Measurements from ENCODE around the gene TRPM3.
A peak's percentile ranks its signal among the peaks of the same experiment; 100 is the strongest.

Gene TRPM3

GRCh38 chr9:70539526-70539925, 581.9 kb downstream of the TRPM3 start:
- no peak for DNase-seq

- no peak for DNase-seq
These were observed 582.4 kb downstream of the TRPM3 start for GRCh38 chr9:70539001-70539400.

- no peak for DNase-seq
These were observed 584.3 kb downstream of the TRPM3 start for GRCh38 chr9:70537084-70537483.

GRCh38 chr9:70535546-70536323, 585.7 kb downstream of the TRPM3 start:
- no peak for DNase-seq

- peak; percentile 82 for DNase-seq
These were observed 587.0 kb downstream of the TRPM3 start for GRCh38 chr9:70534471-70534870.

GRCh38 chr9:70534061-70534460, 587.4 kb downstream of the TRPM3 start:
- peak; percentile 73 for DNase-seq

- no peak for DNase-seq
These were observed 587.9 kb downstream of the TRPM3 start for GRCh38 chr9:70533492-70533891.

GRCh38 chr9:70532716-70533115, 588.7 kb downstream of the TRPM3 start:
- no peak for DNase-seq

- DNase-seq = no peak
These were observed 590.1 kb downstream of the TRPM3 start for GRCh38 chr9:70531311-70531710.

- no peak for DNase-seq
These were observed 590.7 kb downstream of the TRPM3 start for GRCh38 chr9:70530716-70531115.

GRCh38 chr9:70529833-70530232, 591.6 kb downstream of the TRPM3 start:
- DNase-seq = no peak

- DNase-seq = no peak
These were observed 592.0 kb downstream of the TRPM3 start for GRCh38 chr9:70529377-70529776.

- no peak for DNase-seq
These were observed 594.5 kb downstream of the TRPM3 start for GRCh38 chr9:70526902-70527301.

- peak; percentile 51 for DNase-seq
These were observed 595.9 kb downstream of the TRPM3 start for GRCh38 chr9:70525519-70525918.

GRCh38 chr9:70519912-70520724, 601.3 kb downstream of the TRPM3 start:
- no peak for DNase-seq

GRCh38 chr9:70517926-70518610, 603.4 kb downstream of the TRPM3 start:
- DNase-seq = no peak

GRCh38 chr9:70514273-70514672, 607.1 kb downstream of the TRPM3 start:
- no peak for DNase-seq

GRCh38 chr9:70511858-70512257, 609.6 kb downstream of the TRPM3 start:
- no peak for DNase-seq

- no peak for DNase-seq
These were observed 611.2 kb downstream of the TRPM3 start for GRCh38 chr9:70510157-70510770.

GRCh38 chr9:70506159-70506558, 615.3 kb downstream of the TRPM3 start:
- no peak for DNase-seq

- DNase-seq = peak; percentile 58
These were observed 616.6 kb downstream of the TRPM3 start for GRCh38 chr9:70504834-70505233.

GRCh38 chr9:70502690-70503089, 618.7 kb downstream of the TRPM3 start:
- no peak for DNase-seq

GRCh38 chr9:70500793-70501192, 620.6 kb downstream of the TRPM3 start:
- DNase-seq = no peak

Data from fibroblast of skin of right biceps (primary cell).